Lower leg skin (tissue), 4 donors: Measurements from ENCODE around the gene PIGN. TPM values are rescaled to one million over a fixed set of nuclear protein-coding genes. Genes with fewer than 3 reads are reported as not detected.

ENCODE experiments used
- DNase-seq, 2 donors: peaks; one replicate each; pipeline ENCODE4 v3.0.0-alpha.2; 2019; ENCODE audit warnings: low spot score in 2 of 2
- H3K4me3 ChIP-seq: fragments of 200-600 bp; sonication (generic); 2 replicates; pipeline ENCODE4 v1.5.1; 2017; ENCODE audit warnings: mild to moderate bottlenecking, low read depth; ENCODE audit not compliant: poor library complexity, severe bottlenecking
- POLR2A ChIP-seq, 2 donors: fragments of 450-650 bp; IDR thresholded peaks; one replicate each; pipeline ENCODE4 v1.6.1; 2016 to 2017; ENCODE audit warnings: antibody characterized with exemption in 2 of 2, mild to moderate bottlenecking in 1 of 2, moderate library complexity in 1 of 2
- WGBS, 2 donors: methylation state at CpG; one replicate each; pipeline ENCODE4 v1.1.5; 2018; 5-methylcytosine and 5-hydroxymethylcytosine counted together
- intact Hi-C: fragments of 100-400 bp; cut with DNase I; formaldehyde crosslinking; loops from one replicate; pipeline ENCODE4 v1.15.0; 2023; ENCODE audit warnings: low total_unique reads
- total RNA-seq, 4 donors: library from RNA; depleted of rRNA; stranded (reverse); fragments of >200 nt; gene quantifications; one replicate each; pipeline ENCODE4 v1.1.0, GENCODE V29; 2016
- TF ChIP-seq, protein P1 (sequence below), 3 donors: fragments of 450-650 bp; IDR thresholded peaks; one replicate each; pipeline ENCODE4 v1.5.1; 2016; ENCODE audit warnings: antibody characterized with exemption in 3 of 3, mild to moderate bottlenecking in 3 of 3, moderate library complexity in 2 of 3

PIGN gene
- total RNA-seq, 4 donors from 2014 or later, result 23.6 to 35.6 (median 31.7) TPM

DNA sequence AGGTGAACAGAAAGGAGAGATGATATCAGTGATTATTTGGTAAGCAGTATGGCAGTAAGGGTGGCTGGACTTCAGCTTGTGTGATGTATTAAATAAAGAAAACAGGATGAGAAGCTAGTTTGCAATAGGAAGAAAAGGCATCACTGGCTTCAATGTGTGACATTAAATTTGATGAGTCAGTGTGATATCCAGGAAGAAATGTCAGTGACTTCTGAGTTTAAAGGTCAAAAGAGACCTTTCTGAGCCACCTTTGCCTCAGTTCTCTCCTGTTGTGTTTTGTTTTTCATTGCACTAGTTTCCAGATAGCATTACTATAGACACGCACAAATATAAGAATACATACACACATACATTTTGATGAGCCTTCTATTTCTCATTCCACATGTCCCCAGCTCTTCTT is 105.6 kb downstream of the PIGN start:
- DNase-seq, result no peak
- no peak for TF ChIP-seq POLR2A (IDR thresholded peaks at IDR 0.05)
- TF ChIP-seq, protein P1, sequence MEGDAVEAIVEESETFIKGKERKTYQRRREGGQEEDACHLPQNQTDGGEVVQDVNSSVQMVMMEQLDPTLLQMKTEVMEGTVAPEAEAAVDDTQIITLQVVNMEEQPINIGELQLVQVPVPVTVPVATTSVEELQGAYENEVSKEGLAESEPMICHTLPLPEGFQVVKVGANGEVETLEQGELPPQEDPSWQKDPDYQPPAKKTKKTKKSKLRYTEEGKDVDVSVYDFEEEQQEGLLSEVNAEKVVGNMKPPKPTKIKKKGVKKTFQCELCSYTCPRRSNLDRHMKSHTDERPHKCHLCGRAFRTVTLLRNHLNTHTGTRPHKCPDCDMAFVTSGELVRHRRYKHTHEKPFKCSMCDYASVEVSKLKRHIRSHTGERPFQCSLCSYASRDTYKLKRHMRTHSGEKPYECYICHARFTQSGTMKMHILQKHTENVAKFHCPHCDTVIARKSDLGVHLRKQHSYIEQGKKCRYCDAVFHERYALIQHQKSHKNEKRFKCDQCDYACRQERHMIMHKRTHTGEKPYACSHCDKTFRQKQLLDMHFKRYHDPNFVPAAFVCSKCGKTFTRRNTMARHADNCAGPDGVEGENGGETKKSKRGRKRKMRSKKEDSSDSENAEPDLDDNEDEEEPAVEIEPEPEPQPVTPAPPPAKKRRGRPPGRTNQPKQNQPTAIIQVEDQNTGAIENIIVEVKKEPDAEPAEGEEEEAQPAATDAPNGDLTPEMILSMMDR (IDR thresholded peaks at IDR 0.05), result no peak
- 98 to 100% methylated on average over 1 of the region's 1 CpG for WGBS, 2 donors
- no peak overlapping the region for H3K4me3 ChIP-seq
- intact Hi-C loops, result no loop called here

DNA sequence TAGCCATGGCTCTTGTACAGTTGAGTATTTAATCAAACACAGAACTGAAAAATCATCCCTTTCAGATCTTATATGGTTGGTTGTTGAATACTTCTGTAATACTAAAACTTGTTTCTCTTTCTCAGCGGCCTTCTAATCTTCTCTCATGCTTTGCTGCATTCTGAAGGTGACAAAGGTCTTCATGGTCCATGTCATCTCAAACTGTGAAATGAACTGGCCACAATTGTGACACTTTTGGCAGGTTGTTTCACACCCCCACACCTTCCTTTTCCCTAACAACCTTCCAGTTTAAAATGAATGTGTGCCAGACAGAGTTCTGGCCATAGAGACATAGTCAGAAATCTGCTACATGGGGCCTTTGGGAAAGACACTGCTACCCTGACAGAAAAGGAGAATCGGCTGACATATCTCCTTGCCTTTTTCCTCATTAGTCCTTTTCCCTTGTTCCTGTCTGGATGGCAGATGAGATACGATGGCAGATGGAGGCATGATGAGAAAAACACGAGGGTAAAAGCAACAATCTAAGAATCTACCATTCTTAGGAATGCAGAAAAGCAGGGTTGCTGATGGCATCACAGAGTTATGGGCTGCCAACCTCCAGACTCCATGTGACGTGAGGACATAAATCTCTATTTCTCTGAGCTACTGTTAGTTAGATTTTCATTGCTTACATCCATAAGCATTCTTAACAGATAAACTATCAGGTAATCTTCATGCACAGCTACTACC is 106.5 kb downstream of the PIGN start:
- DNase-seq, result no peak
- no peak overlapping the region for H3K4me3 ChIP-seq
- intact Hi-C loops, result no loop called here
- no peak for TF ChIP-seq POLR2A (IDR thresholded peaks at IDR 0.05)
- TF ChIP-seq, protein P1 (IDR thresholded peaks at IDR 0.05), result no peak
- WGBS, 2 donors, result 46 to 49% methylated on average over 5 of the region's 5 CpGs

DNA sequence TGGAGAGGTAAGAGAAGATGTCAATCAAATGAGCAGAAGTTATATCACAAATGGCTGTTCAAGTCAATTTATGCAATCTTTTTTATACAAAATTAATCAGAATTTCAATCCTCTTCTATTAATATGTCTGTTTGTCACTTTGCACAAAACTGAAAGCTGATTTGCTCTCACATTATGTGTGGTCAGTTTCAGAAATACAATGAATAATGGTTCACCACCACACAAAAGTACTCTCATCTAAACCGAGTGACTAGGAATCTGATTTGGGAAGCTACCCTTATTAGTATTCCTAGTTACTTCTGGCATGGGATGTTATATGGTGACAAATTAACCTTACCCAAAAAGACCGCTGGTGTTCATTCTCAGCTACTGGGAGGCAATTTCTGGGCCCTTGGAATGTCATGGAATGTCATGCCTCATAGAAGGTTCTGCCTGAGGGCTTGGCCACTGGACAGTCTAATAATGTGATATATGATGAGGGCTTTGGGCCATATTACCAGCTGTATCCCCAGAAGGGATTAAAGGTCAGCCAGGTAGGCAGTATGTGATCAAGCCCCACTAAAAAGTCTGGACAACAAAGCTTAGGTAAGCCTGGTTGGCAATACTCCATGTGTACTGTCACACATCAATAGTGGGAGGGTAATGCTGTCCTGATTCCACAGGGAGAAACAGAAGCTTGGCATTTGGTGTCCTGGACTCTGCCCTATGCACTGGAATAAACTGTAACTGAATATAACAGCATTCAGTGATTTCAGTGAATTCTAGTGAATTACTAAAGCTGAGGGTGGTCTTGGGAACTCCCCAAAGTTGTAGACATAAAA is 113.2 kb downstream of the PIGN start:
- WGBS, 2 donors, result 95% methylated on average over 2 of the region's 2 CpGs
- no peak overlapping the region for H3K4me3 ChIP-seq
- TF ChIP-seq, protein P1 (IDR thresholded peaks at IDR 0.05), result no peak
- TF ChIP-seq POLR2A (IDR thresholded peaks at IDR 0.05), result no peak
- DNase-seq, result no peak
- intact Hi-C loops, result no loop called here

DNA sequence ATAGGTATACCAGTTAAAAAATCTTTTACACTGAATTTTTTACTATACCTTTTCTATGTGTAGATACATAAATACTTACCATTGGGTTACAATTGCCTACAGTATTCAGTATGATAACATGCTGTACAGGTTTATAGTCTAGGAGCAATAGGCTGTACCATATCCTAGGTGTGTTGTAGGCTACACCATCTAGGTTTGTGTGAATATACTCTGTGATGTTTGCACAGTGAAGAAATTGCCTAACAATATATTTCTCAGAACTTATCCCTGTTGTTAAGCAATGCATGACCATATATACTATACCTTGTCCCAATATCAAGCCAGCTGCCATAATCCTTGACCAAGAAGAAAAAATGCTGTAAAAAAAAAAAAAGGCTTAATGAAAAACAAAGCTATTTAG is 114.5 kb downstream of the PIGN start:
- intact Hi-C loops, result no loop called here
- DNase-seq, result no peak

DNA sequence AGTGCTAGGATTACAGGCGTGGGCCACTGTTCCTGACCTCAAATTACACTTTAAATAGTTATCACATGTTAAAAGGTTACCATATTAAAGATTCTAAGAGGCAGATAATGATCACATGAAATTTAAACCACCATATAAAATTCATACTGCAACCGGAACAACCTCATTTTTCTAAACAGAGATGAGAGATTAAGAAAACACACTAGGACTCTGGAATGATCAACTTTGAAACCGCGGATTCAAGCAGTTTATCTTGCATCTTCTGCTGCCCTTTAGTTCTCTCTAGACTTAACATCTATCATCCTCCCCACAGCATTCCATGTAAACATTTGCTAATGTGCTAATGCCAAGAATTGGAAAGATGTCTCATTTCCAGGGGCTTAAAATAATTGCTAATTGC is 115.8 kb downstream of the PIGN start:
- H3K4me3 ChIP-seq, result no peak overlapping the region
- no peak for TF ChIP-seq POLR2A (IDR thresholded peaks at IDR 0.05)
- TF ChIP-seq, protein P1 (IDR thresholded peaks at IDR 0.05), result no peak
- intact Hi-C loops, result no loop called here
- WGBS, 2 donors, result 93% methylated on average over 4 of the region's 4 CpGs
- no peak for DNase-seq

More for the DNA sequence above, 114.5 kb downstream of the PIGN start:
- H3K4me3 ChIP-seq, result no peak overlapping the region
- TF ChIP-seq, protein P1 (IDR thresholded peaks at IDR 0.05), result no peak
- no peak for TF ChIP-seq POLR2A (IDR thresholded peaks at IDR 0.05)
